Endothelial cell of umbilical vein (primary cell): Measurements from ENCODE around the gene HINT2. TPM values are rescaled to one million over a fixed set of nuclear protein-coding genes. Genes with fewer than 3 reads are reported as not detected.

ENCODE experiments used
- BruUV-seq: library from RNA; stranded (reverse); fragments of 400-500 nt; replicated peaks from 2 replicates; lab custom pipeline; 2021; lab: Mats Ljungman, UMichigan
- CTCF ChIA-PET: fragments of 300-600, 350-600 bp; sonication (Branson Sonifier 250); formaldehyde crosslinking; loops from one replicate; lab custom pipeline; 2021; ENCODE audit warnings: antibody characterized with exemption, inconsistent platforms; lab: Charles Lee
- POLR2A ChIA-PET: fragments of 300-600, 350-600 bp; sonication (Branson Sonifier 250); formaldehyde crosslinking; loops from one replicate; lab custom pipeline; 2021; ENCODE audit warnings: antibody characterized with exemption, inconsistent platforms; lab: Charles Lee
- DNase-seq: peaks from one replicate; pipeline ENCODE4 v3.0.0-alpha.2; 2011; ENCODE audit warnings: low read depth, low spot score
- FAIRE-seq: peaks from 2 replicates; lab custom pipeline; 2011; peaks lifted over from hg19 to GRCh38; lab: Jason Lieb, UNC
- H2AFZ ChIP-seq: 2 replicates; pipeline ENCODE4 v1.6.0; 2012; ENCODE audit warnings: low read depth, low read length, control low read depth, inconsistent platforms
- H3K27ac ChIP-seq: 2 replicates; pipeline ENCODE4 v1.5.1; 2011; ENCODE audit warnings: low read depth, mild to moderate bottlenecking, control low read depth, low read length, moderate library complexity; ENCODE audit not compliant: insufficient read depth
- H3K27me3 ChIP-seq, 2 experiments: 2 replicates each; pipeline versions ENCODE4 v1.6.0 to v1.6.1; 2011; ENCODE audit warnings: low read length in 2 of 2, mixed read lengths in 1 of 2; ENCODE audit not compliant: control insufficient read depth in 2 of 2, insufficient read depth in 2 of 2
- H3K36me3 ChIP-seq, 2 experiments: 2 replicates in 1 of 2; 3 replicates in 1 of 2; pipeline ENCODE4 v1.5.1; 2011; ENCODE audit warnings: low read length in 2 of 2, mild to moderate bottlenecking in 1 of 2, moderate library complexity in 1 of 2; ENCODE audit not compliant: control insufficient read depth in 2 of 2, insufficient read depth in 2 of 2; ENCODE audit errors: extremely low read depth in 1 of 2
- H3K4me1 ChIP-seq: 3 replicates; pipeline ENCODE4 v1.5.1; 2011; ENCODE audit warnings: mild to moderate bottlenecking, low read length; ENCODE audit not compliant: control insufficient read depth, insufficient read depth; ENCODE audit errors: extremely low read depth
- H3K4me2 ChIP-seq: 2 replicates; pipeline ENCODE4 v1.6.1; 2011; ENCODE audit warnings: low read length, control low read depth, mixed read lengths; ENCODE audit not compliant: insufficient read depth
- H3K4me3 ChIP-seq, 3 experiments: fragments of 200-600 bp in 1 of 3; sonication (generic), shearing (Covaris generic) in 1 of 3; replicated peaks in 1 of 3; 2 replicates each; pipeline ENCODE4 v1.5.1; 2011 to 2016; ENCODE audit warnings: control low read depth in 3 of 3, low read length in 3 of 3, mild to moderate bottlenecking in 2 of 3, inconsistent platforms in 1 of 3, low read depth in 1 of 3, moderate library complexity in 1 of 3; ENCODE audit not compliant: insufficient read depth in 1 of 3
- H3K79me2 ChIP-seq: 2 replicates; pipeline ENCODE4 v1.6.0; 2012; ENCODE audit warnings: low read length, inconsistent platforms; ENCODE audit not compliant: control insufficient read depth, insufficient read depth
- H3K9ac ChIP-seq: replicated peaks from 2 replicates; pipeline ENCODE3; 2011; ENCODE audit warnings: low read length, control low read depth; ENCODE audit not compliant: insufficient read depth; ENCODE audit errors: extremely low read depth
- H3K9me1 ChIP-seq: replicated peaks from 3 replicates; pipeline ENCODE4 v1.6.0; 2011; ENCODE audit warnings: mild to moderate bottlenecking, low read length; ENCODE audit not compliant: control insufficient read depth, insufficient read depth; ENCODE audit errors: extremely low read depth
- H3K9me3 ChIP-seq: replicated peaks from 2 replicates; pipeline ENCODE4 v1.5.1; 2012; ENCODE audit warnings: low read length, inconsistent platforms; ENCODE audit not compliant: control insufficient read depth, insufficient read depth
- H4K20me1 ChIP-seq: replicated peaks from 2 replicates; pipeline ENCODE3; 2011; ENCODE audit warnings: mild to moderate bottlenecking, low read length; ENCODE audit not compliant: control insufficient read depth, insufficient read depth; ENCODE audit errors: extremely low read depth
- EZH2 ChIP-seq: IDR thresholded peaks from 2 replicates; pipeline ENCODE4 v1.6.1; 2012; ENCODE audit warnings: borderline replicate concordance, low read depth, mild to moderate bottlenecking, moderate library complexity, low read length, inconsistent platforms; ENCODE audit not compliant: severe bottlenecking
- FOS ChIP-seq: IDR thresholded peaks from 2 replicates; pipeline ENCODE4 v1.6.1; 2011; ENCODE audit warnings: mild to moderate bottlenecking, low read length, moderate library complexity, borderline replicate concordance; ENCODE audit not compliant: insufficient read depth
- GATA2 ChIP-seq: IDR thresholded peaks from 2 replicates; pipeline ENCODE4 v1.7.0; 2011; ENCODE audit warnings: low read depth, mild to moderate bottlenecking, moderate library complexity, mixed read lengths, low read length; ENCODE audit not compliant: insufficient read length, insufficient read depth
- JUN ChIP-seq: IDR thresholded peaks from 2 replicates; pipeline ENCODE4 v1.6.1; 2011; ENCODE audit warnings: borderline replicate concordance, low read depth; ENCODE audit not compliant: insufficient read length, insufficient read depth
- MYC ChIP-seq: IDR thresholded peaks from one replicate; pipeline ENCODE4 v1.6.1; 2011; ENCODE audit warnings: mild to moderate bottlenecking, low read depth, low read length
- POLR2A ChIP-seq: IDR thresholded peaks from 2 replicates; pipeline ENCODE4 v1.6.1; 2012; ENCODE audit warnings: low read depth, mild to moderate bottlenecking, control low read depth, low read length
- POLR2AphosphoS5 ChIP-seq: IDR thresholded peaks from 2 replicates; pipeline ENCODE4 v1.6.1; 2012; ENCODE audit warnings: low read depth, mild to moderate bottlenecking, control low read depth, low read length, moderate library complexity; ENCODE audit not compliant: insufficient read depth
- dilution Hi-C: fragments of 300-500 bp; cut with MboI; formaldehyde crosslinking; loops from one replicate; pipeline ENCODE4 v1.15.0; 2019; ENCODE audit warnings: low sequenced_read_pairs; ENCODE audit not compliant: extremely low pct_ligation_motif_present
- intact Hi-C: fragments of 100-400 bp; cut with micrococcal nuclease; formaldehyde crosslinking; loops from one replicate; pipeline ENCODE4 v1.10.0; 2022
- polyA plus RNA-seq, 4 experiments: library from polyadenylated mRNA; depleted of rRNA in 3 of 4; stranded (reverse) in 3 of 4; unstranded in 1 of 4; fragments of >200 nt; gene quantifications; 2 replicates each; pipeline versions ENCODE4 v1.2.1 to v1.2.3, GENCODE V29; 2011 to 2012; ENCODE audit warnings: missing spikeins in 1 of 4
- total RNA-seq: library from RNA; stranded (reverse); gene quantifications from 2 replicates; pipeline ENCODE4 v1.2.3, GENCODE V29; 2021
- TF ChIP-seq, protein P1 (sequence below): IDR thresholded peaks from 2 replicates; pipeline ENCODE4 v1.6.1; 2011; ENCODE audit not compliant: insufficient read depth, insufficient read length
- TF ChIP-seq, protein P2 (sequence below), 2 donors: IDR thresholded peaks; 1 replicate in 1 of 2; 2 replicates in 1 of 2; pipeline ENCODE4 v1.5.1; 2011; ENCODE audit warnings: low read length in 2 of 2, mild to moderate bottlenecking in 2 of 2, moderate library complexity in 2 of 2, control low read depth in 1 of 2, inconsistent platforms in 1 of 2, low read depth in 1 of 2; ENCODE audit not compliant: insufficient read depth in 1 of 2; ENCODE audit errors: extremely low read depth in 1 of 2

The HINT2 gene
- total and polyA plus RNA-seq, 2 donors (not counting 3 experiments of a cell fraction or from before 2014, with no cell fraction given): 27.2 to 42.1 TPM

DNA sequence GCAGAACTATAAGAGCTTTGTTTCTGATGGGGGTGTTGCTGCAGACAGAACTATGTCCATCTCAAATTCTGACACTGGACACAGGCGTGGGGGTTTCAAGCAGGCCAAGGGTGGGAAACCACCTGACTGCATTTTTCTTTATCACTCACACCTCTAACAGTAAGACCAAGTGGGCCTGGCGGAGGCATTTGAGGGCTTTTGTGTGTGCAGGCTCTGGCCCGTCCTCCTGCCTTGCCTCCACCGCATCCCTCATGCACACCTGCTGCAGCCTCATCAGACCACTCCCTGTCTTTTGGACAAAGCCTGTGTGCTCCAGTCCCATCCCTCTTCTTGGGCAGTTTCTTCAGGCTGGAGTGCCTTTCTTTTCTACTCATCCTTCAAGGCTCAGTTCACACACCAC, 47.5 kb upstream of the HINT2 start:
- POLR2A ChIA-PET: no interaction called here
- H2AFZ ChIP-seq: no peak overlapping the region
- H3K4me2 ChIP-seq: no peak overlapping the region

More for the DNA sequence above, 47.5 kb upstream of the HINT2 start:
- H3K27ac ChIP-seq: no peak overlapping the region
- H3K36me3 ChIP-seq: no peaks in the 10 kb centered on the region
- no peaks in the 10 kb centered on the region for H3K9me1 ChIP-seq
- H3K4me1 ChIP-seq: no peaks in the 10 kb centered on the region
- CTCF ChIA-PET: interaction anchor here (1.1 to 4.8 kb wide), 2 partner anchors 20 to 92 kb away, joined by 3 to 27 read pairs; no protein-coding TSS in a partner anchor
- no TSS peak for BruUV-seq
- H3K9ac ChIP-seq: no peak overlapping the region
- no peaks in the 10 kb centered on the region for H4K20me1 ChIP-seq
- no peak for FAIRE-seq
- H3K9me3 ChIP-seq: no peaks in the 10 kb centered on the region
- no peaks in the 10 kb centered on the region for H3K79me2 ChIP-seq
- intact Hi-C loops (no loop called here), dilution Hi-C loops (no loop called here)
- TF ChIP-seq EZH2 (no peak), MYC (no peak), POLR2AphosphoS5 (no peak), POLR2A (no peak), JUN (no peak), FOS (no peak), GATA2 (no peak)
- TF ChIP-seq, protein P1, sequence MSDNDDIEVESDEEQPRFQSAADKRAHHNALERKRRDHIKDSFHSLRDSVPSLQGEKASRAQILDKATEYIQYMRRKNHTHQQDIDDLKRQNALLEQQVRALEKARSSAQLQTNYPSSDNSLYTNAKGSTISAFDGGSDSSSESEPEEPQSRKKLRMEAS: no peak
- TF ChIP-seq, protein P2, sequence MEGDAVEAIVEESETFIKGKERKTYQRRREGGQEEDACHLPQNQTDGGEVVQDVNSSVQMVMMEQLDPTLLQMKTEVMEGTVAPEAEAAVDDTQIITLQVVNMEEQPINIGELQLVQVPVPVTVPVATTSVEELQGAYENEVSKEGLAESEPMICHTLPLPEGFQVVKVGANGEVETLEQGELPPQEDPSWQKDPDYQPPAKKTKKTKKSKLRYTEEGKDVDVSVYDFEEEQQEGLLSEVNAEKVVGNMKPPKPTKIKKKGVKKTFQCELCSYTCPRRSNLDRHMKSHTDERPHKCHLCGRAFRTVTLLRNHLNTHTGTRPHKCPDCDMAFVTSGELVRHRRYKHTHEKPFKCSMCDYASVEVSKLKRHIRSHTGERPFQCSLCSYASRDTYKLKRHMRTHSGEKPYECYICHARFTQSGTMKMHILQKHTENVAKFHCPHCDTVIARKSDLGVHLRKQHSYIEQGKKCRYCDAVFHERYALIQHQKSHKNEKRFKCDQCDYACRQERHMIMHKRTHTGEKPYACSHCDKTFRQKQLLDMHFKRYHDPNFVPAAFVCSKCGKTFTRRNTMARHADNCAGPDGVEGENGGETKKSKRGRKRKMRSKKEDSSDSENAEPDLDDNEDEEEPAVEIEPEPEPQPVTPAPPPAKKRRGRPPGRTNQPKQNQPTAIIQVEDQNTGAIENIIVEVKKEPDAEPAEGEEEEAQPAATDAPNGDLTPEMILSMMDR (IDR thresholded peaks at IDR 0.05; ENCODE audit: extremely low read depth in 1 of 2, insufficient read depth in 1 of 2, low read depth in 1 of 2, low read length in 2 of 2): no peak
- H3K27me3 ChIP-seq: peaks cover 8 to 35% of the 10 kb centered on the region in 2 experiments
- H3K4me3 ChIP-seq: no peak overlapping the region
- no peak for DNase-seq
